A673 (cell line): Measurements from ENCODE around the gene RDH11. TPM values are rescaled to one million over a fixed set of nuclear protein-coding genes. Genes with fewer than 3 reads are reported as not detected.

Experiments used
- BruUV-seq: library from RNA; stranded (reverse); fragments of 400-500 nt; replicated peaks from 2 replicates; lab custom pipeline; 2021; lab: Mats Ljungman, UMichigan
- CTCF ChIA-PET: fragments of 300-600 bp; sonication (Branson Sonifier 250); formaldehyde crosslinking; loops from one replicate; lab custom pipeline; 2022; ENCODE audit warnings: antibody characterized with exemption; lab: Charles Lee
- POLR2A ChIA-PET: fragments of 300-600 bp; sonication (Branson Sonifier 250); formaldehyde crosslinking; loops from one replicate; lab custom pipeline; 2022; ENCODE audit warnings: antibody characterized with exemption; ENCODE audit not compliant: low non-redundant PET; lab: Charles Lee
- DNase-seq: peaks from one replicate; pipeline ENCODE4 v3.0.0-alpha.2; 2015; ENCODE audit warnings: low spot score
- H3K27ac ChIP-seq: fragments of 200-600 bp; sonication (generic); 2 replicates; pipeline ENCODE4 v1.5.1; 2016; ENCODE audit warnings: mixed run types, low read depth, mild to moderate bottlenecking, mixed read lengths, antibody characterized with exemption, low read length; ENCODE audit not compliant: poor library complexity, severe bottlenecking
- H3K27me3 ChIP-seq: fragments of 200-600 bp; sonication (generic); replicated peaks from 2 replicates; pipeline ENCODE4 v1.6.1; 2017; ENCODE audit warnings: mixed run types, low read depth, mild to moderate bottlenecking, mixed read lengths, antibody characterized with exemption, low read length; ENCODE audit not compliant: insufficient read depth, poor library complexity
- H3K36me3 ChIP-seq: fragments of 200-600 bp; sonication (generic); 2 replicates; pipeline ENCODE4 v1.6.1; 2016; ENCODE audit warnings: mixed run types, mild to moderate bottlenecking, mixed read lengths, antibody characterized with exemption, low read length; ENCODE audit not compliant: insufficient read depth, poor library complexity, severe bottlenecking
- H3K4me1 ChIP-seq: fragments of 200-600 bp; sonication (generic); 2 replicates; pipeline ENCODE4 v1.6.1; 2017; ENCODE audit warnings: mixed run types, mild to moderate bottlenecking, mixed read lengths, antibody characterized with exemption, low read length; ENCODE audit not compliant: insufficient read depth, poor library complexity, severe bottlenecking
- H3K4me3 ChIP-seq: fragments of 200-600 bp; sonication (generic); 2 replicates; pipeline ENCODE4 v1.5.1; 2016; ENCODE audit warnings: low read depth, mixed run types, mild to moderate bottlenecking, mixed read lengths, low read length; ENCODE audit not compliant: poor library complexity, severe bottlenecking
- H3K9me3 ChIP-seq: fragments of 200-600 bp; sonication (generic); 2 replicates; pipeline ENCODE4 v1.6.1; 2016; ENCODE audit warnings: mixed run types, low read depth, mild to moderate bottlenecking, mixed read lengths, antibody characterized with exemption, low read length; ENCODE audit not compliant: poor library complexity, severe bottlenecking
- CTCF ChIP-seq: fragments of 300-800, 200-600 bp; sonication (generic); conservative IDR thresholded peaks from 2 replicates; pipeline ENCODE4 v1.5.1; 2017; ENCODE audit warnings: low read depth, mild to moderate bottlenecking, antibody characterized with exemption, low read length, moderate library complexity, mixed read lengths
- EZH2 ChIP-seq: fragments of 200-600 bp; sonication (generic); IDR thresholded peaks from 2 replicates; pipeline ENCODE4 v1.6.1; 2017; ENCODE audit warnings: borderline replicate concordance, low read depth, mild to moderate bottlenecking, mixed read lengths, antibody characterized with exemption, low read length; ENCODE audit not compliant: poor library complexity, severe bottlenecking
- intact Hi-C: fragments of 100-400 bp; cut with micrococcal nuclease; formaldehyde crosslinking; loops from one replicate; pipeline ENCODE4 v1.10.0; 2022; ENCODE audit not compliant: unreplicated experiment
- total RNA-seq: library from RNA; stranded (reverse); gene quantifications from 2 replicates; pipeline ENCODE4 v1.2.3, GENCODE V29; 2021

The RDH11 gene
- total RNA-seq, 1 experiment from 2014 or later, result 107 TPM

- intact Hi-C loops, result no loop called here
- Histone ChIP-seq H3K4me1 (peaks cover 9% of the 10 kb centered on the region), H3K27me3 (no peaks in the 10 kb centered on the region), H3K9me3 (no peaks in the 10 kb centered on the region), H3K4me3 (no peak overlapping the region), H3K36me3 (no peaks in the 10 kb centered on the region), H3K27ac (no peak overlapping the region)
- TF ChIP-seq EZH2 (no peak), CTCF (no peak)
- no peak for DNase-seq
- ChIA-PET CTCF (no interaction called here), POLR2A (interaction anchor here (0.5 kb wide), 1 partner anchor 8 kb away, joined by 3 read pairs; no protein-coding TSS in a partner anchor)
- BruUV-seq, result no TSS peak
These were observed 68.0 kb downstream of the RDH11 start for GRCh38 chr14:67627519-67627918.

Other genes starting within 250 kb of the RDH11 start
- 0.28 TPM in 1 of 2 replicates, not detected in the other for gene TMEM229B, start 207.0 kb downstream of the RDH11 start, total RNA-seq
- 8.9 and 13.7 TPM in 2 replicates for gene PLEKHH1, start 162.5 kb downstream of the RDH11 start, total RNA-seq
- gene PIGH, start 95.5 kb downstream of the RDH11 start, total RNA-seq, result 25.7 TPM in 2 replicates
- 32.1 and 35.6 TPM in 2 replicates for gene ARG2, start 75.8 kb downstream of the RDH11 start, total RNA-seq
- 111 and 123 TPM in 2 replicates for gene VTI1B, start 21.1 kb downstream of the RDH11 start, total RNA-seq
- gene RDH12, start 6.1 kb upstream of the RDH11 start, total RNA-seq, result not detected in 2 replicates
- gene ZFYVE26, start 120.8 kb upstream of the RDH11 start, total RNA-seq, result 20.5 and 21.9 TPM in 2 replicates
- gene RAD51B, start 124.0 kb upstream of the RDH11 start, total RNA-seq, result 14.8 and 23.3 TPM in 2 replicates